Measurements from ENCODE around the gene SEL1L3.

SEL1L3 gene

DNA sequence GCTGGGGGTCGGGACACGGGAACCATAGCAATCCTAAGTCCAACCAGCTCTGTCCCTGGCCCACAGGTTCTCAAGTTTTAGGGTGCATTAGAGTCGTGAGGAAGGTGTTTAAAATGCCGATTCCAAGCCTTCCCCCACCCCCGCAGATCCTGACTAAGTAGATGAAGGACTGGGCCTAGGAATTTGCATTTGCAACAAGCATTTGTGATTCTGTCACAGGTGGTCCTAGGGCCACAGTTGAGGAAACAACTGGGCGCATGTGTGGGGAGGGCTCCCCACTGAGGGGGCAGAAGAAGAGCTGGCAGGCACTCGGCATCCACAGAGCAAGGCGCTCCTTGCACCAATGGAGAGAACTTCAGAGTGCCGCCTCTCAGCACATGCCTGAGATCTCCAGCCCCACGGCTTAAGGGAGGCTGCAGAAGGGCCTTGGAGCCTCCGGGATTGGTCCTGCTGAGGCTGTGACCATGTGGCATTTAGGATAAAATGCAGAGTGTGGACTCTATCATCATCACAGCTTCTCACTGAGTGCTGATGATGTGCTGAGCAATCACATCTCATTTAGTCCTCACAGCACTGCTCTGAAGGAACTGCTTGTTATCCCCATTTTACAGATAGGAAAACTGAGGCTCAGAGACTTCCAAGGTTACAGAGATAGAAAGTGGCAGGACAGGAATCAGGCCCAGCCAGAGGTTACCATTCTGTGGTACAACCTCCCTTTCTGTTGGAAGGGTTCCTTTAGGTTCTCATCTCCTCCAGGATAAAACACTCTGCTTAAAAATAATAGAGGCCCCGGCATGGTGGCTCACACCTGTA, 16.7 kb downstream of the SEL1L3 start:
- DNase-seq, result no peak

DNA sequence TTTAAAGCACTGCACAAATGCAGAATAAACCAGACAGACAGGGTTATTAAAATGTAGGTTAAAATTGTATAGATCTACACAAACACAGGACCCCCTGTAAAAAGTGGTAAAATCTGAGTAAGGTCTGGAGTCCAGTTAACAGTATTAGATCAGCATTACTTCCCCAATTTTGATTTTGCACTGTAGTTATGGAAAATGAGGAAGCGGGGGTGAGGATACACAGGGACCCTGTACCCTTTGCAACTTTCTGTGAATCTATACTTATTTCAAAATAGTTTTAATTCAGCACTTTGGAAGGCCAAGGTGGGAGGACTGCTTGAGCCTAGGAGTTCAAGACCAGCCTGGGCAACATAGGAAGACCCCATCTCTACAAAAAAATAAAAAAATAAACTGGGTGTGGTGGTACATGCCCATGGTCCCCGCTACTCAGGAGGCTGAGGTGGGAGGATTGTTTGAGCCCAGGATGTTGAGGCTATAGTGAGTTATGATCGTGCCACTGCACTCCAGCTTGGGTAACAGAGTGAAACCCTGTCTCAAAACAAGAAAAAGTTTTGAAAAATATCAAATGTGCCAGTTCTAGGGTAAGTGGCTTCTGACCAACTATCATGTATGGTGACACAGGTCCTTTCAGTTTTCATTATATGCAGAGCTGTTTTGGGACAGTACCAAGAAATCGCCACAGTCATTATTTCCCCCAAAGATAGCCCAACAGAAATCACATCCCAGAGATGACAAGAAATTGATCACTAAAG, 17.7 kb downstream of the SEL1L3 start:
- DNase-seq, result no peak

DNA sequence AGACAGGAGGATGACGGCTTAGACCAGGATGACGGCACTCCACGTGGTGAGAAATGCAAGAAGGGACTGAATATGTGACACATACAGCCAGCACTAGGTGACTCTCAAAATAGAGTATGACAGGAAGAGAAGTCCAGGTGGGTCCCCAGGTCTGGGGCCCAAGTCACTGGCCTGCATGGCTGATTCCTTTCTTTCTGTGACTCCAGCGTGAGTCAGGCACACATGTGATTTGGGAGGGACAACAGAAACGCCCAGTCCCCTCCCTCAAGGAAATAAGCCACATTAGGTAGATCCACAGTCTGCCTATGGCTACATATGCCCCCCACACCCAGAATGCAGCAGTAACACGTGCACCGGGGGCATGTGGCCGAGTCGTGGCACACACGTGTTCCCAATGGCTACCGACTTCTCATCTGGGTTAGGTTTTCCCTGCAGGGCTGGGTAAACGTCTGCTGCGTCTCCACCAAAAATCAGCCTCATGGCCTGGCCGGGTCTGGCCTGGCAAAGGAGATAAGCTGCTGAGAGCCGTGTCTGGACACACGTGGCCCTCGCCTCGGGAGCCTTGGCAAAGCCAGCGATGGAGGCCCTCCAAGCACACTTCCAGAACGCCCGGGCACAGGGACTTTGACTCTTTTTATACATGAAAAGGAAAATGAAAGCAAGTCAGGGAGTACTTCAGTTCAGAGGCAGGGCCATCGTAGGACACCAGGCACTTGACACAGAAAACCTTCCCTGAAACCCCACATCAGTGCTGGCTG, 19.3 kb downstream of the SEL1L3 start:
- DNase-seq, result no peak

DNA sequence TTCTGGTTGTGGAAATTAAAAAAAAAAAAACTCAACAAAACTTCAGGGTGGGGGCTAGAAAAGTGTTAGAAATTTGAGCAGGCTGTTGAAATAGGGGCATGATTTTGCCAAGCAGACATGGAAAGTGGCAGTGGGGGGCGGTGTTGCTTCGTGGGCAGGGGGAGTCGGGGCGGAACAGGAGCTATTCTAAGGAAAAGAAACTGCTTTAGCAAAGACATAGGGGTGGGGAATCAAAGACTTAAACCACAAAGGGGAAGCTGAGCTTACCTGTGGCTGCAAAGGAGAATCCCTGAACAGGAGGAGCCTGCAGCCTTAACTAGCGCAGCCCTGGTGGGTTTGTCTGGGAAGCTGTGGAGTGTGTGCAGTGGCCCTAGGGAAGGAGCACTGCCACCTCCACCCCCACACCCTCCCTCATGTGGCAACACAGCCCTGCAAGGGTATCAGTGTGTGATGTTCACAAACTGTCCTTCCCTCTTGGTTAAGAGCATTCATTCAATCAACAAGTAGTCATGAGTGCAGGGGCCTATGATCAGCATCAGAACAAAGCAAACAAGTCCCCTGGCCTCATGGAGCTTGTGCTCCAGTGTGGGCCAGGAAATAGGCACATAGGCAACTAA, 20.5 kb downstream of the SEL1L3 start:
- DNase-seq, result no peak

DNA sequence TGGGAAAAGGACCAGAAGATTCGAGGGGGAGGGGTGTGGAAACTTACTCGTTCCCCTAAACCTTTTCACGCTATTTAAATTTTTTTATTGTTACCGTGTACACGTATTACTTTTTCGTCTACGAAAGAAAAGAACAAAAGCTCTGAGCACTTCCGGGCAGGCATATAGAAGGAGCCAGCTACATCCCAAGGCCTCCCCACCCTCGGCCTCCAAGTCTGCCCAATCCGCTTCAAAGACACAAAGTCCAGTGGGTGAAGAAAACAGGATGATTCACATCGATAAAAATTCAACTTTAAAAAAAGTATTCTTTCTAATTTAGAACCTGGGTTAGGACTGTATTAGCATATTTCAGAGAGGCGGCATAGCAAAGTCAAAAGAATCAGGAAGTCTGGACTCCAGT, 23.1 kb downstream of the SEL1L3 start:
- DNase-seq, result no peak

DNA sequence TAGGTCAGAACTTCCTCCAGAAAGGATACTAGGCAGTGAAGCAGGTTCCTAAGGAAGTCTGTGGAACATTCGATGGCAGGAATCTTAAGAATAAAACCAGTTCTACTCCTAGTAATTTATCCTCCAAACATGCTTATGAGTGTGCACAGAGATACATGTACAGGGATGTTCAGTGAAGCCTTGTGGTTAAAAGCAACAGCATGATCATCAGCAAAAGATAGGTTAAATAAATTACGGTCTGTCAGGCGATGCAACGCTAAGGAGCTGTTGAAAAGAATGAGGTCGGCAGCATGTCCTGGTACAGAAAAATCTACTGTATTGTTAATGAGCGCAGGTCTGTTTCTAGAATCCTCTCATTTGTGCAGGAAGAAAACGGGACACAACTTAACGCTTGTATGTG, 23.6 kb downstream of the SEL1L3 start:
- DNase-seq, result no peak

DNA sequence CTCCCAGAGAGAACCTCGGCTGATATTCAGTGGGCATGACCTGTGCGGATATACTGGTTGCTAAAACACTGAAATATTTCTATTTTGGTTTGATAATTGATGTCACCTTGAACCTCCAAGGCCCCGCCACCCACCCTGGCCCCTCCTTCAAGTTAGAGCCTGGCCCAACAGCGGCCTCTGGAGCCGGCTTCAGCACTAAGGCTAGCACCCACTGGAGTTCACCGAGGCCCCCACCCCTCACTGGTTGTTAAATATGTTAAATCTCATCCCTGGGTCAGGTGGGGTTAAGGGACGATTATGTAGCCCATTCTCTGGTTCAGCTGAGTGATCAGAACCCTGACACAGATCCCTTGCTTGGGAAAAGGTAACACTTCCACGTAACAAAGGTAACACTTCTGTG, 24.3 kb downstream of the SEL1L3 start:
- no peak for DNase-seq

DNA sequence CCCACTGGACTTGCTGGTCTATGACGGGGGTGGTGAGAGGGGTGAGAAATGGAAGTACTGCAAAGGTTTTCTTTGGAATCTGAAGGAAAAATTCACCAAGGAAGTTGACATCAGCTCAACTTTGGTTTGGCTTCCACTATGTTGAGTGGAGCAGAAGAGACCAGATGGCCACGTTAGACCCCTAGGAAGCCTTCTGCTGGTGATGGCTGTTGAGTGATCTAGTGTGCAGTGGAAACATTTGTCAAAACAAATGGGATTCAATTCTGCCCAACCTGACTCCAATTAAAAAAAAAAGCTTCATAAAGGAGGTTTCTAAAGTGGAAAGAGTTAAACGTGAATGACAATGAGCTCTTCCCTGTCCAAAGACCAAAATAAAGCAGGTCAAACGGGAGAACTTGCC, 25.7 kb downstream of the SEL1L3 start:
- no peak for DNase-seq

DNA sequence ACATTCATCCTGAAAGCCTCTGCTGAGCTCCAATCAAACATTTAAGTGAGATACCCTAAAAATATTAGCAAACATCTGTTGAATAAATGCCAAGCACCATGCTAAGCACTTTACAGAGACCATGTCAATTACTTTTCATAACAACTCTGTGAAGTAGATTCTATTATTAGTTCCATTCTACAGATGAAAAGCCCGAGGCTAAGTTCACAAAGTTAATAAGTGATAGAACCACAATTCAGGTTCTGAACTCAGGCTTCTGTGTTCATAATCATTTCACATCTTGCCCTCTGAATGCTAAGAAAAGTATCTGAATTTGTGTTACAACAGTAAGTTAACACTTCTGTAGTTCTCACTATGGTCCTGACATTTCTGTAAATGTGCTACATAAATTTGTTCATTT, 27.4 kb downstream of the SEL1L3 start:
- no peak for DNase-seq

DNA sequence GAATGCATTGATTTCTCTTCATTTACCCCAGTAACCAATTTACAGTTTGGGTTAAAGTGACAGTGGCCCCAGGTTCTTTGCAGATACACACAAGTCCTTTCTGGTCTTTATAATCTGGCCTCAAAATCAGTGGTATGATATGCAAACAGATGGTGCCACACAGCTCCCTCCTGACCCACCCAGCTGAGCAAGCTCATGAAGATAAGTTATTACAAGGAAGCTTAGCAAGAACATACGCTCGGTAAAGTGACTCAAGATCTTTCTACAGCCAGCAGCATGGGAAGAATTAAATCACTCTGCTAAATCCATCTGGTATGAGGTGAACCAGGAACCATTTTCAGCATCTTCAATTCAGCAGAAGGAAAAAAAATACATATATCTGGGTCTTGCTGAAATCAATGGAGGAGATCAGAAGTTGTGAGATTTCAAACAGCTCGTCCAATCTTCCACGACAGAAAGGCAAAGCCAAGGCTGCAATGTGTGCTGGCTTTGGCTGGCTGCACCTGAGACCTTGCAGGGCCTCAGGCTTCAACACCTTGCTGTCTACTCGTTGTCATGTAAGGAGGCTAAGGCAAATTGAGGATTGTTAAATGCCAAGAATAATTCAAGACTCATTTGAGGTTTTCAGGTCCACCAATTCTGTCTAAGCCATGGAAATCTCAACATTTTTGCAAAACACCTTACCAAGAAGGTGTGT, 28.2 kb downstream of the SEL1L3 start:
- DNase-seq, result no peak

DNA sequence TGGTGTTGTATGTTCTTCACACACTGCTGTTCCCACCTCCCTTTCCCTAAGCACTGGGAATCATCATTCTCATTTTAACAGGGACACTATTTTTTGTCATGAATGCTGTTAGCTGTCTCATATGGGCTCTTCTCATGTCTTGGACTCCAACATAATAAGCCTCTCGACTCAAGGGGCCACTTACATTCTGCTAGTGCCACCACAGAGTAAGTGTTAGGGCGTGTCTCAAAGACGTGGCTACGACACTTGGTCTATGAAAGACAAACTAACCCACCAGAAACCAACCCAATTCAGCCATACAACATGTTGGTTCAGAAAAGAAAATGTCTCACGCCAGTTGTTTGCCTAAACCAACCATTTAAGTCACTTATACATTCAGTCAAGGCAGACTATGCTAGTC, 32.2 kb downstream of the SEL1L3 start:
- no peak for DNase-seq

DNA sequence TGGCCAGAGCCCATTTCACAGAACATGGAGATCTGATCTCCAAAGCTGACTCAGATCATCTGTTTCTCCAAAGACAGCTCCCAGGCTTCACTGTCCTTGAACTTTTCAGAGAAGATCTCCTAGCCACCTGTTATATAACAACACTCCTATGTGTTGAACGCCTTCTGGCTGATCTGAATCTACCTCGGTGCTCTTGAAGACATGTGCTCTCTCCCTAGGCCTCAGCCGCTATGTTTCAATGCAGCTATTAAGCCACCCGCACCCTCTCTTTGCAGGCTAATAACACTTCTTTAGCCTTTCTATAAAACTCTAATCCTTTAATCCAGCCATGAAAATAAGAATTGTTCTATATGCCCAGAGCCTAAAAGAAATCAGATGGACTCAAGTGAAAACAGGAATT, 34.9 kb downstream of the SEL1L3 start:
- no peak for DNase-seq

DNA sequence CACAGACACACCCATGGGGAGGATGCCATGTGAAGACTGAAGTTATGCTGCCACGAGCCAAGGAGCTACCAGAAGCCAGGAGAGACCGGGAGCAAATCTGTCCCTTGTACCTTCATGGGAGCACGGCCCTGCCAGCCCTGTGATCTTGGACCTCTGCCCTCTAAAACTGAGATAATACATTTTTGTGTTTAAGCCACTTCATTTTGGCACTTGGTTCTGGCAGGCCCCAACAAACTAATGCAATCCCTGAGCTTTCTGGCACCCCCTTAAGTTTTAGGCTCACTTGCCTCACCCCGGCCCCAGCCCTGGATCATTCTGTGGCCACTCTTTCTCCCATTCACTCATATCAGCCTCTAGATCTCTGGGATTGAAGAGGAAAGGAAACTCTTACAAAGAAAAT, 35.4 kb downstream of the SEL1L3 start:
- no peak for DNase-seq

DNA sequence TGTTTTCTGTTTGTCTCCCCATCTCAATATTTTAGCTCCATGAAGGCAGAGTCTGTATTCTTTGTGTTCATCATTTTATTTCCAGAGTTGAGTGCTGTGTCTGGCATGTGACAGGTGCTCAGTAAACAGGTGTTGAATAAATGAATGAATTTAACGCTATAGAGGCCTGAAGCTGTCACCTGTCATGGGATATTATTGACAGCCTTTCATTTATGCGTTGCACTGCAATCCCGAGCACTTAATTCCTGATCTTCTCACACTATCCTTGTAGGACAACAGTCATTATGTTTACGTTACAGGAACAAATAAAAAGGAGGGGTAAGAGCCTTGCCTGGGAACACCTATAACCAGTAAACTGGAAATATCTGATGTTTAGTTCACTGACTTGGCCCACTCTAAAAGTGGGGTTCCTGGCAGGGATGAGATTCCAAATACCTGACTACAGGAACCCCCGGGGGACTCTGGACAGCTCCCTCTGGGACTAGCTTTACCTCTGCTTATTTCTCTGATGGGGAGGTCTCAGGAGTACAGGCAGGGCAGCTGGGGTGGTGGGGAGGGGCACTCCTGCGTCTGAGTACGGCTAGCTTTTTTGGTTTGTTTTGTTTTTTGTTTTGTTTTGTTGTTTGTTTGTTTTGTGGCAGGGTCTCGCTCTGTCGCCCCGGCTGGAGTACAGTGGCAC, 36.6 kb downstream of the SEL1L3 start:
- no peak for DNase-seq

DNA sequence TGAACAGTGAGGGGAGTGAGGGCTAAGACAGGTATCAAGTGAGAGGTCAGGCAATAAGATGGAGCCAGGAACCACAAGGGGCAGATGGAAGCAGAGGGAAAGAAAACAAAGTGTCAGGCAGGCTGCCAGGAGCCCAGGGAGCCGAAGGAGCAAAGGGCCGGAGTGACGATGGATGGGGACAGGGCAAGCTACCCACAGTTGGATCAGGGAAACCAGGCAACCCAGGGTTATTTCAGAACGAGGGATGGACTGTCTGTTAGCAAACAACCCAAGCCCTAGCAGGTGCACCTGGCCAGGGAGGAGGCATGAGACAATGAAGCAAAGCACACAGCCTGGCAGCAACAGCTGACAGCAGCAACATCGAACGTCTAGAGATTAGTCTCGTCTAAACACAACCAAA, 39.2 kb downstream of the SEL1L3 start:
- DNase-seq, result no peak

DNA sequence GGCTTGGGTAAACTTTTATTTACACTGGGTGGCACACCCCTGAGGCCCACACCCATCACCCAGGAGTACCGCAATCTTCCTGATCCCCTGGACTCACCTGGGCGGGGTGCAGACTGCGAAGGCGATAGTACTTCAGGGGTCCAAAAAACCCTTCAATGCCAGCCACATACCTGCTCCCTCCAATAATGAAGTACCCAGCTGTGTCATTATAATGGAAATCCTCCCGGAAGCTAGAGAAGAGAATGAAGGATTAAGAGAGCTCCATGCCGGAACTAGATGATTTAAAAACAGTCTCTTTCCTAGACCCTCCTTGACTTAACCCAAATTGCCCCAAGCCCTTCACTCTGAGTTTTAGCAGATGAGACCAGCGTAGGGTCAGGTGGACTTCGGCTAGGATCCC, 40.9 kb downstream of the SEL1L3 start:
- no peak for DNase-seq

DNA sequence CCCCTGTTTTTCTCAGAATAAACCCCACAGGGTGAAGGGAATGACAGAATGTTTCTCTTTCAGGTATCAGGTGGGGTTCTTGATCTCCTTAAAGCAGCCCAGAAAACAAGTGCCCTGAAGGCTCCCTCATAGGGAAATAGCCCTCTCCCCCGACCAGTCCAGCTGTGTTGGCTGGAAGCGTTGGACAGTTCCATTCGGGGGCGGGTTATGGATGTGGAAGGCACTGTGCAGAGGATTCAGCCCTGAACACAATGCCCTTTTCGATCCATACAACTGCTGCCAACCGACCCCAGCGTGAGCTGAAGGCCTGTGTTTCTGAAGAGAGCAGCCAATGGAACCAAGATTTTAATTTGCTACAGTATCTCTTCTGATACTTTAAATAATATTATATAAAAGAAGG, 41.5 kb downstream of the SEL1L3 start:
- no peak for DNase-seq

DNA sequence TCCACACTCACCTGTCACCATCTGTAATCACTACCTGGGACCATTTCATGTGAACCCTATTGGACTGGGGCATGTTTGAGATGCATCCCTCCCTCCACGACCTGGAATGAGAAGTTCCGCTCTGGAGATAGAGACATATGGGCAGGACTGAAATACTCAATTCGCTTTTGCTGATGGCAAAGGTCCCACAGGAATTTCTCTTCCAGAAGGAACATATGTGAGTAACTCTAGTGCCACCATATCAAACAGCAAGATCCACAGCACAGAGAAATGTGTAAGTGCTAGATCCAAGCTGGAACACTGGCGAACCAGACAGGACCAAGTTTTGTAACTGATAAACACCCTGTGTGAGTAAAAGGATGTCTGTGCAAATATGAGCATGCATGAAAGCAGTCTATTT, 43.9 kb downstream of the SEL1L3 start:
- DNase-seq, result no peak

DNA sequence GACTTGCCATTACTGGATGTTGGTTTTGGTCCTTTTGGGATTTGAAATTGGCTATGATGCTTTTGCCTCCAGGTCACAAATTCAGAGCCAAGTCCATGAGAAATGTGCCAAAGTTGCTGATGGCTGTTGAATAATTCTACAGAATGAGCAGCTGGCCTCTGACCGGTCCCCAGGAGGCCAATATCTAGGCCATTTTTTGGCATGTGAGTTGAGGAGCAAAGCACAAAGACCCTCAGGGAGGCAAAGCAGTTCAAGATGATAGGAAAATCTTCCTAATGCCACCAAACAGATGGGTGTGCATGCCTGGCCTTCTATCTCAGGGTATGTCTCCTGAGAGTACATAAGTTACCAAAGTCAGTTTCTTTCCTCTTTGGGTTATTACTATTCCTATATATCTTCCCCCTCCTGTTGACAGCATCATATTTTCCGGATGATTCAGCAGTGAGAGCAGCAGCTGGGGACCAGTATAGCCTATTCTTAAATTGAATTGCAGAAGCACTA, 44.4 kb downstream of the SEL1L3 start:
- no peak for DNase-seq

DNA sequence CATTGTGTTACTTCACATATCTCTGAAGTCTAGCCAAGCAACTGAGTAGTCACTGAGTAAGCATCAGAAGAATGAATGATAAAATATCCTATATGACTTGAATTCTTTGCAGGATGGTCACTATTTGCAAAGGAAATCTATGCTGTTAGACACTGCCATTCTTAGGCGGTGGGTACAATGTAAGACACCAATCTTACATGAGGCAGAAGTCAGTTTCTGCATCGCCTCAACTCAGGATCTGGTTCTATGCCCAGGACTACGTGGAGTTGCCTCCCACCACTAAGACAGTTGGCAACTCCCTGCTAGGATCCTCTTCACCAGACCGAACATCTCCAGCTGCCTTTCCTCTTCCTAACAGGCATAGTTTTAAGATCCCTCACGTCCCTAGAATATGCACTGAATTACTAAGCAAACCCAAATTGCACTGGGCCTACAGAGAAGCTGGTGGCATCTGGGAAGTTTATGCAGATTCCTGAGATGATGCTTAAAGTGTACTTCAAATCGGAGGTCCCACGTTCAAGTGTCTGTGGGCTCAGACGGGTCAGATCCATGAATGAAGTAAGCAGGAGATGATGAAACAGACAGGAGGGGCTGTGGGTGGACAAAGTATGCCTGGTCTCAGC, 45.6 kb downstream of the SEL1L3 start:
- DNase-seq, result no peak

DNA sequence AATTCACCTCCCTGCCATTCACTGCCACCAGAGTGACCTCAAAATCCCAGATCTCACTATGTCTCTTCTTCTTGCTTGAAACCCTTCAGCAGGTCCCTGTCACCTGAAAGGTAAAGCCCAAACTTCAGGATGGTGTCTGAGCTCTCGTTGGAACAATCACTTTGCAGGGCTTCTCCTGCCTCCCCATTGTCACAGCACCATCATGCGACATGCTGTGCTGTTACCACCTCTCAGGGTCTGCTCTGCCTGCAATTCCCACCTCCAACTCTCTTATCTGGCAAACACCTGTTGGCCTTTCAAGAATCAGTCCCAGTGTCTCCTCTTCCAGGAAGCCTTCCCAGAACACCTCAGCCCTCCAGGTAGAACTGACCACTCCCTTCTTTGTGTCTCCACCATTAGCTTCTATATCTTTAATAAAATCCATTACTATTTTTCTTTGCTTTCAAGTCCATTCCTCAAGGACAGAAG, 46.2 kb downstream of the SEL1L3 start:
- no peak for DNase-seq

Data from NCI-H1930 (cell line).